Lower leg skin (tissue), 3 donors: ENCODE results near the gene ERFE.

Experiments
- POLR2A ChIP-seq, 2 donors: fragments of 450-650 bp; IDR thresholded peaks; one replicate each; pipeline ENCODE4 v1.6.1; 2016 to 2017; ENCODE audit warnings: antibody characterized with exemption in 2 of 2, mild to moderate bottlenecking in 1 of 2, moderate library complexity in 1 of 2
- TF ChIP-seq, protein P1 (sequence below), 3 donors: fragments of 450-650 bp; IDR thresholded peaks; one replicate each; pipeline ENCODE4 v1.5.1; 2016; ENCODE audit warnings: antibody characterized with exemption in 3 of 3, mild to moderate bottlenecking in 3 of 3, moderate library complexity in 2 of 3

- TF ChIP-seq, protein P1, sequence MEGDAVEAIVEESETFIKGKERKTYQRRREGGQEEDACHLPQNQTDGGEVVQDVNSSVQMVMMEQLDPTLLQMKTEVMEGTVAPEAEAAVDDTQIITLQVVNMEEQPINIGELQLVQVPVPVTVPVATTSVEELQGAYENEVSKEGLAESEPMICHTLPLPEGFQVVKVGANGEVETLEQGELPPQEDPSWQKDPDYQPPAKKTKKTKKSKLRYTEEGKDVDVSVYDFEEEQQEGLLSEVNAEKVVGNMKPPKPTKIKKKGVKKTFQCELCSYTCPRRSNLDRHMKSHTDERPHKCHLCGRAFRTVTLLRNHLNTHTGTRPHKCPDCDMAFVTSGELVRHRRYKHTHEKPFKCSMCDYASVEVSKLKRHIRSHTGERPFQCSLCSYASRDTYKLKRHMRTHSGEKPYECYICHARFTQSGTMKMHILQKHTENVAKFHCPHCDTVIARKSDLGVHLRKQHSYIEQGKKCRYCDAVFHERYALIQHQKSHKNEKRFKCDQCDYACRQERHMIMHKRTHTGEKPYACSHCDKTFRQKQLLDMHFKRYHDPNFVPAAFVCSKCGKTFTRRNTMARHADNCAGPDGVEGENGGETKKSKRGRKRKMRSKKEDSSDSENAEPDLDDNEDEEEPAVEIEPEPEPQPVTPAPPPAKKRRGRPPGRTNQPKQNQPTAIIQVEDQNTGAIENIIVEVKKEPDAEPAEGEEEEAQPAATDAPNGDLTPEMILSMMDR (IDR thresholded peaks at IDR 0.05), result no peak
- TF ChIP-seq POLR2A (IDR thresholded peaks at IDR 0.05), result no peak
These were observed 20.9 kb upstream of the ERFE start for GRCh38 chr2:238137885-238138284.
